ENCODE data around the gene IL1RL2.

- TF ChIP-seq CTCF (IDR thresholded peaks at IDR 0.05) = no peak
- TF ChIP-seq POLR2A (IDR thresholded peaks at IDR 0.05) = no peak
- no peak for TF ChIP-seq POLR2AphosphoS5 (IDR thresholded peaks at IDR 0.05)
Measured at GRCh38 chr2:102139851-102140250, 47.0 kb upstream of the IL1RL2 start.

Measured in gastroesophageal sphincter (tissue), 3 donors.